HG02678 (cell line): ENCODE data around the gene COA1.
"Not testable (repeated sequence)": the region's sequence is repeated elsewhere in the genome, so short reads cannot be mapped to it uniquely, and the experiment has no call there.

Source experiments
- ATAC-seq: cut with Tn5 transposase; IDR thresholded peaks from one replicate; pipeline ENCODE4 v1.9.1; 2021; ENCODE audit warnings: mild to moderate bottlenecking, moderate library complexity; ENCODE audit not compliant: unreplicated experiment

The COA1 gene

GRCh38 chr7:43731494-43731893 is 2.2 kb upstream of the COA1 start:
- ATAC-seq = not testable (repeated sequence)

GRCh38 chr7:43729924-43730248 is 563 bp upstream of the COA1 start:
- no peak for ATAC-seq

GRCh38 chr7:43727494-43727893 is 1.8 kb downstream of the COA1 start:
- ATAC-seq = no peak

- no peak for ATAC-seq
These were observed 2.3 kb downstream of the COA1 start for GRCh38 chr7:43727003-43727402.

GRCh38 chr7:43726466-43726865 is 2.9 kb downstream of the COA1 start:
- ATAC-seq = no peak

- ATAC-seq = no peak
These were observed 4.1 kb downstream of the COA1 start for GRCh38 chr7:43725251-43725650.

GRCh38 chr7:43723007-43723341 is 6.3 kb downstream of the COA1 start:
- ATAC-seq = no peak

GRCh38 chr7:43721193-43721806 is 8.0 kb downstream of the COA1 start:
- no peak for ATAC-seq

GRCh38 chr7:43716598-43716997 is 12.7 kb downstream of the COA1 start:
- no peak for ATAC-seq

- not testable (repeated sequence) for ATAC-seq
These were observed 13.4 kb downstream of the COA1 start for GRCh38 chr7:43715966-43716365.

- no peak for ATAC-seq
These were observed 17.8 kb downstream of the COA1 start for GRCh38 chr7:43711503-43711902.

GRCh38 chr7:43708055-43708454 is 21.3 kb downstream of the COA1 start:
- ATAC-seq = not testable (repeated sequence)

- no peak for ATAC-seq
These were observed 25.8 kb downstream of the COA1 start for GRCh38 chr7:43703573-43703972.

- no peak for ATAC-seq
These were observed 26.3 kb downstream of the COA1 start for GRCh38 chr7:43702974-43703373.

- no peak for ATAC-seq
These were observed 27.4 kb downstream of the COA1 start for GRCh38 chr7:43701929-43702328.

GRCh38 chr7:43701500-43701854 is 27.8 kb downstream of the COA1 start:
- ATAC-seq = peak; percentile 42

GRCh38 chr7:43700646-43701499 is 28.4 kb downstream of the COA1 start:
- peak; percentile 47 for ATAC-seq

GRCh38 chr7:43700059-43700501 is 29.2 kb downstream of the COA1 start:
- ATAC-seq = no peak

GRCh38 chr7:43698460-43699255 is 30.7 kb downstream of the COA1 start:
- ATAC-seq = no peak

GRCh38 chr7:43697690-43698089 is 31.6 kb downstream of the COA1 start:
- ATAC-seq = no peak

- no peak for ATAC-seq
These were observed 34.0 kb downstream of the COA1 start for GRCh38 chr7:43695365-43695764.

GRCh38 chr7:43694399-43694748 is 34.9 kb downstream of the COA1 start:
- no peak for ATAC-seq
